Upper lobe of left lung (tissue), 6 donors: ENCODE measurements around the gene RGS14. TPM values are rescaled to one million over a fixed set of nuclear protein-coding genes. Genes with fewer than 3 reads are reported as not detected.
A peak's percentile ranks its signal among the peaks of the same experiment; 100 is the strongest.

ENCODE experiments used
- ATAC-seq, 2 donors: fragments of 200-7000 bp; cut with Tn5 transposase; one replicate each; pipeline ENCODE4 v1.9.1; 2022; ENCODE audit warnings: mild to moderate bottlenecking in 2 of 2, moderate library complexity in 2 of 2; ENCODE audit not compliant: low FRiP score in 2 of 2
- DNase-seq, 2 donors: peaks; one replicate each; pipeline ENCODE4 v3.0.0-alpha.2; 2019 to 2020
- H3K27ac ChIP-seq, 4 donors: fragments of 200-600 bp; sonication (generic); one replicate each; pipeline ENCODE4 v1.5.1; 2016 to 2019
- H3K27me3 ChIP-seq, 4 donors: fragments of 200-600 bp; sonication (generic); one replicate each; pipeline ENCODE4 v1.5.1; 2017 to 2019
- H3K36me3 ChIP-seq, 4 donors: fragments of 200-600 bp; sonication (generic); one replicate each; pipeline ENCODE4 v1.5.1; 2016 to 2019
- H3K4me1 ChIP-seq, 4 donors: fragments of 200-600 bp; sonication (generic); one replicate each; pipeline ENCODE4 v1.5.1; 2018 to 2019
- H3K4me3 ChIP-seq, 4 donors: fragments of 200-600 bp; sonication (generic); one replicate each; pipeline ENCODE4 v1.5.1; 2017 to 2019; ENCODE audit warnings: mild to moderate bottlenecking in 2 of 4, moderate library complexity in 1 of 4
- H3K9me3 ChIP-seq, 4 donors: fragments of 200-600 bp; sonication (generic); one replicate each; pipeline ENCODE4 v1.5.1; 2018 to 2019
- CTCF ChIP-seq, 6 experiments: fragments of 450-650 bp in 4 of 6; fragments of 200-600 bp in 2 of 6; sonication (generic) in 2 of 6; IDR thresholded peaks; one replicate each; pipeline ENCODE4 v1.5.1; 2016 to 2019; ENCODE audit warnings: antibody characterized with exemption in 6 of 6
- EP300 ChIP-seq, 4 donors: sonication (generic); formaldehyde crosslinking; IDR thresholded peaks; one replicate each; pipeline ENCODE4 v1.5.1; 2017; ENCODE audit warnings: antibody characterized with exemption in 4 of 4, control low read depth in 2 of 4
- POLR2A ChIP-seq, 4 donors: fragments of 450-650 bp; IDR thresholded peaks; one replicate each; pipeline ENCODE4 v1.5.1; 2016 to 2017; ENCODE audit warnings: antibody characterized with exemption in 4 of 4, mild to moderate bottlenecking in 2 of 4
- POLR2AphosphoS5 ChIP-seq, 2 donors: sonication (generic); formaldehyde crosslinking; IDR thresholded peaks; one replicate each; pipeline ENCODE4 v1.5.1; 2017; ENCODE audit warnings: antibody characterized with exemption in 2 of 2
- WGBS, 2 donors: methylation state at CpG; one replicate each; pipeline ENCODE4 v1.1.5; 2017 to 2018; 5-methylcytosine and 5-hydroxymethylcytosine counted together
- total RNA-seq, 6 donors: library from RNA; depleted of rRNA in 4 of 6; stranded (reverse); fragments of >200 nt in 4 of 6; gene quantifications; one replicate each; pipeline versions ENCODE4 v1.1.0 to v1.2.1, GENCODE V29; 2016 to 2021
- donor health status: DM: no; HTN: no; CAD: no; lungs with moderate emphysema.
- donor health status: DM: no; HTN: yes; CAD: no; lungs with severe emphysema.

The RGS14 gene
- total RNA-seq, 6 donors from 2014 or later: 11.9 to 39.1 (median 26.6) TPM

- WGBS, 2 donors: 67 to 77% methylated on average over 10 to 11 of the region's 11 CpGs
- no peak overlapping the region for H3K4me3 ChIP-seq
- ATAC-seq (no peak), DNase-seq (no peak)
- no peaks in the 10 kb centered on the region for H3K27me3 ChIP-seq
- H3K36me3 ChIP-seq: peaks cover 0 to 14% (median 0%) of the 10 kb centered on the region in 4 donors
- peak overlapping the region in 2 of 4 donors; percentile 78 to 82 for H3K27ac ChIP-seq
- no peaks in the 10 kb centered on the region for H3K9me3 ChIP-seq
- TF ChIP-seq POLR2A (IDR thresholded peaks at IDR 0.05) (no peak), CTCF (IDR thresholded peaks at IDR 0.05) (no peak), POLR2AphosphoS5 (IDR thresholded peaks at IDR 0.05) (no peak), EP300 (IDR thresholded peaks at IDR 0.05) (no peak)
- H3K4me1 ChIP-seq: peaks cover 33 to 58% (median 37%) of the 10 kb centered on the region in 4 donors
Measured at GRCh38 chr5:177369645-177370440, 12.1 kb downstream of the RGS14 start.

- ATAC-seq (peak; percentile 72 to 90), DNase-seq (peak; percentile 89 to 93)
- no peaks in the 10 kb centered on the region for H3K27me3 ChIP-seq
- TF ChIP-seq EP300 (IDR thresholded peaks at IDR 0.05) (no peak), POLR2AphosphoS5 (IDR thresholded peaks at IDR 0.05) (no peak), POLR2A (IDR thresholded peaks at IDR 0.05) (no peak), CTCF (IDR thresholded peaks at IDR 0.05) (peak; percentile 33 to 78 (median 61))
- H3K36me3 ChIP-seq: peaks cover 0 to 14% (median 0%) of the 10 kb centered on the region in 4 donors
- peaks cover 33 to 57% (median 37%) of the 10 kb centered on the region in 4 donors for H3K4me1 ChIP-seq
- 26 to 58% methylated on average over 11 to 23 of the region's 42 CpGs for WGBS, 2 donors
- H3K27ac ChIP-seq: peak overlapping the region in 2 of 4 donors; percentile 78 to 82
- H3K9me3 ChIP-seq: no peaks in the 10 kb centered on the region
- H3K4me3 ChIP-seq: peak overlapping the region in 3 of 4 donors; percentile 41 to 55 (median 48)
Measured at GRCh38 chr5:177370488-177371119, 12.9 kb downstream of the RGS14 start.

DNA sequence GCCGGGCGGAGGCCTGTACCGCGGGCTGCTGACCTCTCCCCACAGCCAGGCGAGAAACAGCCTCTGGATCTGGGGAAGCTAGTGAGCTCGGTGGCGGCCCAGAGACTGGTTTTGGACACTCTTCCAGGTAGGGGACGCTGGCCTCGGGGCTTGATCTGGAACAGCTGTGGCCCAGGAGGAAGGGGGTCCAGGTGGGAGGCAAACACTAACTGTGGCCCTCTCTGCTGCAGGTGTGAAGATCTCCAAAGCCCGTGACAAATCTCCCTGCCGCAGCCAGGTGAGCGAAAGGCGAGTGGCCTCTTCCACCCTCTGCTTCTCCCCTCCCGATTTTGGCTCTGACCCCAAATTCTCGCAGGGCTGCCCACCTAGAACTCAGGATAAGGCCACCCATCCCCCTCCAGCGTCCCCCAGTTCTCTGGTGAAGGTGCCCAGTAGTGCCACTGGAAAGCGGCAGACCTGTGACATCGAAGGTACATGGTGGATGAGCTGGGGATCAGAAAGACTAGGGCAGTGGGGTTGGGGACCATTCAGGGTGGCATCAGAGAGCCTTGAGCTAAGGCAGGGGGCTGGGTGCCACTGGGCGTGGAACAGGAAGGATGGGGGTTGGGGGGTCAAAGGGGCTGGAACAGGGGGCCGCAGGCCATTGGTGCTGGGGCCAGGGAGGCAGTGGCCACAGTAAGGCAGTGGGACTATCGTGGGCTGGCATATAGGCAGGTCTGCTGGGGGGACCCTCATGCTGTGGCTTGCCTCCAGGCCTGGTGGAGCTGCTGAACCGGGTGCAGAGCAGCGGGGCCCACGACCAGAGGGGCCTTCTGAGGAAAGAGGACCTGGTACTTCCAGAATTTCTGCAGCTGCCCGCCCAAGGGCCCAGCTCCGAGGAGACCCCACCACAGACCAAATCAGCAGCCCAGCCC lies 13.7 kb downstream of the RGS14 start:
- Histone ChIP-seq H3K27me3 (no peaks in the 10 kb centered on the region), H3K9me3 (no peaks in the 10 kb centered on the region), H3K36me3 (peaks cover 0 to 14% (median 0%) of the 10 kb centered on the region in 4 donors), H3K4me3 (peak overlapping the region in 3 of 4 donors; percentile 41 to 55 (median 48)), H3K27ac (peak overlapping the region in 3 of 4 donors; percentile 69 to 82 (median 78)), H3K4me1 (peaks cover 28 to 49% (median 31%) of the 10 kb centered on the region in 4 donors)
- no peak for TF ChIP-seq POLR2AphosphoS5 (IDR thresholded peaks at IDR 0.05)
- no peak for TF ChIP-seq EP300 (IDR thresholded peaks at IDR 0.05)
- peak in 1 of 4 donors; percentile 15 for TF ChIP-seq POLR2A (IDR thresholded peaks at IDR 0.05)
- TF ChIP-seq CTCF (IDR thresholded peaks at IDR 0.05): no peak
- peak in 1 of 2 donors; percentile 63 for DNase-seq
- WGBS, 2 donors: 65 to 74% methylated on average over 16 to 23 of the region's 26 CpGs
- no peak for ATAC-seq

- ATAC-seq (no peak), DNase-seq (peak in 1 of 2 donors; percentile 68)
- Histone ChIP-seq H3K27me3 (no peaks in the 10 kb centered on the region), H3K4me3 (no peak overlapping the region), H3K27ac (peak overlapping the region in 3 of 4 donors; percentile 69 to 82 (median 78)), H3K9me3 (no peaks in the 10 kb centered on the region), H3K4me1 (peaks cover 25 to 43% (median 27%) of the 10 kb centered on the region in 4 donors), H3K36me3 (peaks cover 0 to 14% (median 0%) of the 10 kb centered on the region in 4 donors)
- TF ChIP-seq CTCF (IDR thresholded peaks at IDR 0.05) (no peak), POLR2A (IDR thresholded peaks at IDR 0.05) (no peak), EP300 (IDR thresholded peaks at IDR 0.05) (no peak), POLR2AphosphoS5 (IDR thresholded peaks at IDR 0.05) (no peak)
- WGBS, 2 donors: 57 to 77% methylated on average over 3 to 11 of the region's 12 CpGs
Measured at GRCh38 chr5:177372034-177372896, 14.5 kb downstream of the RGS14 start.
